Stimulated activated CD8-positive, alpha-beta memory T cell treated with anti-CD3 and anti-CD28 coated beads, Interleukin-7, amount 100 ng/mL, for 1 hour (primary cell): ENCODE measurements around the gene PIGT.
"Not testable (repeated sequence)": the region's sequence is repeated elsewhere in the genome, so short reads cannot be mapped to it uniquely, and the experiment has no call there.

Experiments
- DNase-seq, 2 donors: peaks; one replicate each; pipeline ENCODE4 v3.0.0-alpha.2; 2020; ENCODE audit warnings: low read depth in 2 of 2

The PIGT gene

DNA sequence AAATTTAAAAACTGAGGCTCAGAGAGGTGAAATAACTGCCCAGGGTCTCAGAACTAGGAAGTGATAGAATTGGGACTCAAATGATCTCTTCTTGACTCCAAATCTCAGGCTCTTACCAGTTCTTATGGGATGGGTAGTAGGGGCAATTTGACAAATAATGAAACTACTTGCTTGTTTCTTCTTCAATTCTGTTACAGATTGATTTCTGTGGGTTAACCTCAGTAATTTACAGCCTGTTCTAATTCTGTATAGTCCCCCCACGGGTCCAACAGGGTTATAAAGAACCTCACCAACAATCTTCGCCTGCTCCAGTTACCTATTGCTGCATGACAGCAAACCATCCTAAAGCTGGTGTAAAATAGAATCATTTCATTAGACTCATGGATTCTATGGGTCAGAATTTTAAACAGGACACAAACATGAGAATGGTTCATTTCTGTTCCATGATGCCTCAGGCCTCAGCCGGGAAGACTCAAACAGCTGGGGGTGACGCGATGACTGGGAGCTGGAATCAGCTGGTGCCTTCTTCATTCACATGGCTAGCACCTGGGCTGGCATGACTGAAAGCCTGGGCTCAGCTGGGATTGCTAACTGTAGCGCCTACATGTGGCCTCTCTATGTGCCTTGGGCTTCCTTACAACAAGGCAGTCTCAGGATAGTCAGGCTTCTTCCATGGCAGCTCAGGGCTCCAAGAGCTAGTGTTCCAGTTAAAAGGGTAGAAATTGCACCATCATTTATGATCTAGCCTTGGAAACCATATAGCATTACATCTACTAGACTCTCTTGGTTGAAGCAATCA lies 47.0 kb downstream of the PIGT start:
- no peak for DNase-seq

DNA sequence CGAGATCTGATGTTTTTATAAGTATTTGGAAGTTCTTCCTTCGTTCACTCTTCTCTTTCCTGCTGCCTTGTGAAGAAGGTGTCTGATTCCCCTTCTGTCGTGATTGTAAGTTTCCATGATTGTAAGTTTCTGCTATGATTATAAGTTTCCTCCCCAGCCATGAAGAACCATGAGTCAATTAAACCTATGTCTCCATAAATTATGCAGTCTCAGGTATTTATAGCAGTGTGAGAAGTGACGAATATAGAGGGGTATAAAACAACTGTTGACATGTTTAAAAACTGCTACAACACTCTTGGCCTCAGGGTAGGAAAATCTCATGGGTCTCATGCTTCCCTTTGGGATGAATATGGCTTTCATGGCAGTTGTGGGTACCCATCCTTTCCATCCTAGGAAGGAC lies 47.8 kb downstream of the PIGT start:
- DNase-seq, result no peak

DNA sequence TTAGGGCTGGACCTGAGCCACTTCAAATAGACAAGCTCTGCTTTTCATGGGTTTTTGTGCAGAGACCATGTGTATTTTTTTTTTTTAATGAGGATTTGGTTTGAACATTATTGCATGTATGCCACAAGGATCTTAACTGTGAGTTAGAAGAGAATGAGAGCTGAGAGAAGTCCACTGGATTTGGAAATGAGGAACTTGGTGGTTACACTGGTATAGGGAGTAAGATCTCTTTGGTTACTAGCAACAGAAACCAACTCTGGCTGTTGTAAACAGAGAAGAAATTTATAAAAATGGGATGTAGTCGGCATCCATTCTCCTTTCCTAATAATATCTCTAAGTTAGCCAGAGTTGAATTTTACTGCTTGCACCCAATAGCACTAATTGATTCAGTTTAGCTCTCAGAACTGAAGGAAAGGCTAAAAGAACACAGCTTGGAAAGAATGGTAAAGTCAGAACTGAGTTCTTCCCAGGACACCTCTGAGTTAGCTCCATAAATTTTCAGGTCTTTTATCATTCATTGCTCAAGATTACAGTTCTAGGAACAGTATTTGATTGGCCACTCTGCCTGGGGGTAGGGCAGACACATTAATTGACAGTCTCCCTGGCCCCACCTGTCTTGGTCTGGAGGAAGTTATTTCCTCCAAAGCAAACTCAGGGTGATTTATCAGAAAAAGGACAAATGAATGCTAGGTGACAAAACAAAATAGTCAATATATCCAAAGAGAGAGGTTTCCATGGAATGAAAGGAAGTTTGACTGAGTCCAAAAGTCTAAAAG lies 49.7 kb downstream of the PIGT start:
- DNase-seq, result no peak

DNA sequence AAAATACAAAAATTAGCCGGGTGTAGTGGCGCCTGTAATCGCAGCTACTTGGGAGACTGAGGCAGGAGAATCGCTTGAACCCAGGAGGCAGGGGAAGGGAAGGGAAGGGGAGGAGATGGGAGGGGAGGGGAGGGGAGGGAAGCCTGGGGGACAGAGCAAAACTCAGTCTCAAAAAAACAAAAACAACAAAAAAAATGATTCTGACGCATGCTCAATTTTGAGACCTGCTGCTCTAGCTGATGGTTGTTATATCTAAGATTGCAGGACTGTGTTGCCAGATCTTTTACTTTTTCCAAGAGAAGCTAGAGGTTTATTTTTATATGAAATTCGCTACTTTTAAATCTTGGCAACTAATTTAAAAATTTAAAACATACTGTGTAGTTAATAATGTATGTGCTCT lies 51.2 kb downstream of the PIGT start:
- no peak for DNase-seq

DNA sequence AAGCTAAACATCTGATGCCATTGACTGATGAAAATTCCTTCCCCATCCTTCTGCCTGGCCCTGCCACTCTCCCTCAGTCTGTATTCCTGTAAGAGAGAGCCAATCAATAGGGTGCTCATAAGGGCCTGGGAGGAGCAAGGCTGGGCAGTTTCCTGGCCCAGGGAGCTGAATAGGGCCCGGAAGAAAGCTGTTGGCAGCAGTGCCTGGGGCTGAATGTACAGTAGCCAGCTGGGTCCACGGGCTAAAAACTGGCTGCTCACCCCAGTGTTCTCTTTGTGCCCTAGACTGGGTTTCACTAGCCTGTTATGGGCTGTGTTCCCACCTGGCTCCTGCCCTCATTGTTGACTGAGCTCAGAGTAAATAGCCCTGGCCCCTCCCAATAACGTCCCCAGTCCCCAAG lies 51.9 kb downstream of the PIGT start:
- DNase-seq, result no peak

DNA sequence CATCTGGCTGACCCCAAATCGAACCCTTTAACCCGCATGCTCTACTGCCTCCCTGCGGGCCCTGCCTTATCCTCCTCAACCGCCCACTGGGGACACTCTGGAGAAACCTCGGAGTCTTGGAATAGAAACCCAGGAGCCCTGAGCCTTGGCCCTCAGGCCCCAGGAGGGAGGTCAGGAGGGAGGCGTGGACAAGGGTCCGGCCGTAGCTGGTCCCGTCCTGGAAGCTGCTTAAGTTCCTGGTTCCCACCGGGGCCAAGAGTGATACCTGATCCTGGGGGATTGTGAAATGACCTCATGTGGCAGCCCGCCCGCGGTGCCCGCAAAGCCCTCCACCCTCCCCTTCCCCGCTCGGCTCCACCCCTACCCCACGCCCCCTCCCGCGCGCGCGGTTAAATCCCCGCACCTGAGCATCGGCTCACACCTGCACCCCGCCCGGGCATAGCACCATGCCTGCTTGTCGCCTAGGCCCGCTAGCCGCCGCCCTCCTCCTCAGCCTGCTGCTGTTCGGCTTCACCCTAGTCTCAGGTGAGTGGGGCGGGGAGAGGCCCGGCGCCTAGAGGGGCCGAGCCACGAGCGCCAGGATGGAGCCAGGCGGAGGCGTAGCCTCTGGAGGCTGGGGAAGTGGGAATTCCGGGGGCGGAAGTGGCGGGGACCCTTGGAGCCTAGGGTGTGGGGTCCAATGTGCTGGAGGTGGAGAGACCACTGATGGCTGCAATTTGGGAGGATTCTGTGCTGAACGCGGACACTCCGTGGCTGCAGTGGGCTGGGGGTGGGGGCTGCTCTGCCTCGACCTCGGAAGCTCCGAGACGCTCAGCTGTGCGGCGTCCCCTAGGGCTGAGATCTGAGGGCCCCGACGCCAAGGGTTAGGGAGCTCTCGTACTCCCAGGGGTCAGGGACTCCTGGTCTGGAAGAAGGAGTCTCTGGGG lies 53.7 kb downstream of the PIGT start, which contains the start of gene WFDC2:
TSS of gene WFDC2 (plus strand) at position 418 of the 926 bp plus-strand sequence. CDS start at position 447, 29 bp downstream.
- no peak for DNase-seq

DNA sequence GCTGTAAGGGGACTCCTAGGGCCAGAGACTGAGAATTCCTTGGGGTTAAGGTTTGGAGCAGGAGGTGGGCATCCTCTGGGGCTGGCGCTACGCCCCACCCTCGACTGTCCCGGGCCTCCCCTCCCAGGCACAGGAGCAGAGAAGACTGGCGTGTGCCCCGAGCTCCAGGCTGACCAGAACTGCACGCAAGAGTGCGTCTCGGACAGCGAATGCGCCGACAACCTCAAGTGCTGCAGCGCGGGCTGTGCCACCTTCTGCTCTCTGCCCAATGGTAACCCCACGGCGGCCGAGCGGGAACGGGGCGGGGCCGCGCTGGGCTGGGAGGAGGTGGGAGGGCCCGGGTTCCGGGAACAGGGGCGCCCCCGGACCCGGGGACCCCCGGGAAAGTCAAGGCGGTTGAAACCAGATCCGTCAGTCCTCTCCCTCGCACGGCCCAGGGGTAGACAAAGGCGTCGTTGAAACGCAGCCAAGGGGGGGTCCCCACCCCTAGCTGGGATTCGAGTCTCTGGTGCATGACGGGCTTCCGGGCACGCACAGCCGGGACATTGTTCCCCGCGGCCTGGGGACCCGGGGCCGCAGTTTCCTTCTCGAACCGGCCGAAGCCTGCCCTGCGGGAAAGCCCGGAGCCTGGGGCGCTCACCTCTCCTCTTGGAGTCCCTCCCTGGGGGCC lies 54.5 kb downstream of the PIGT start:
- no peak for DNase-seq

DNA sequence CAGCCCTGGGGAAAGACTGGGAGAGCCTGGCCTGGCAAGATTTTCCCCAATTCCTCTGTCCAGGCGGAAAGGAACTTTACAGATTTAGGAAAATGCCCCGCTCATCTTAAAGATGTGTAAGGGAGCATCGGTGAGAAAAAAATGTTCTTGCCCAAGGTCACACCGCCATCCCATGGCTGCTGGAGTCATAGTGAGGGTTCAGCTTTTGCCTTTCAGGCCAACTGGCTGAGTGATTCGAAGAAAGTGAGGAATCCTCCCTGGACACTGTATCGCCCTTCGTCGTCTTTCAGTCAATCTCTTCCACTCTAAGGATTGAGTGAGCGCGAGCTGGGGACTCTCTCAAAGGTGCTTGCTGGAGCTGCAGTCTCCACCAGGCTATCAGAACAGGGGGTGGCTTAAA lies 55.0 kb downstream of the PIGT start:
- DNase-seq, result no peak

DNA sequence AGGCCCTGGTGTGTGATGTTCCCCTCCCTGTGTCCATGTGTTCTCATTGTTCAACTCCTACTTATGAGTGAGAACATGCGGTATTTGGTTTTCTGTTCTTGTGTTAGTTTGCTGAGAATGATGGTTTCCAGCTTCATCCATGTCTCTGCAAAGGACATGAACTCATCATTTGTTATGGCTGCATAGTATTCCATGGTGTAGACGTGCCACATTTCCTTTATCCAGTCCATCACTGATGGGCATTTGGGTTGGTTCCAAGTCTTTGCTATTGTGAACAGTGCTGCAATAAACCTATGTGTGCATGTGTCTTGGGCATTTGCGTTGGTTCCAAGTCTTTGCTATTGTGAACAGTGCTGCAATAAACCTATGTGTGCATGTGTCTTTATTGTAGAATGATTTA lies 56.3 kb downstream of the PIGT start:
- DNase-seq, result not testable (repeated sequence)
